Testis (tissue), 3 donors: ENCODE results near the gene APOBEC3A. TPM values are rescaled to one million over a fixed set of nuclear protein-coding genes. Genes with fewer than 3 reads are reported as not detected.
"Not testable (repeated sequence)": the region's sequence is repeated elsewhere in the genome, so short reads cannot be mapped to it uniquely, and the experiment has no call there.

Experiments
- DNase-seq: peaks from one replicate; pipeline ENCODE4 v3.0.0-alpha.2; 2019
- H3K27ac ChIP-seq, 2 donors: fragments of 200-600 bp; sonication (generic); one replicate each; pipeline ENCODE4 v1.5.1; 2019
- H3K27me3 ChIP-seq: fragments of 200-600 bp; sonication (generic); one replicate; pipeline ENCODE4 v1.5.1; 2019
- H3K36me3 ChIP-seq: fragments of 200-600 bp; sonication (generic); one replicate; pipeline ENCODE4 v1.5.1; 2017; ENCODE audit warnings: low read depth; ENCODE audit errors: missing control alignments
- H3K4me1 ChIP-seq: fragments of 200-600 bp; sonication (generic); one replicate; pipeline ENCODE4 v1.5.1; 2019
- H3K4me3 ChIP-seq, 2 donors: fragments of 200-600 bp; sonication (generic); one replicate each; pipeline ENCODE4 v1.5.1; 2017 to 2019
- H3K9me3 ChIP-seq: fragments of 200-600 bp; sonication (generic); one replicate; pipeline ENCODE4 v1.5.1; 2017
- CTCF ChIP-seq, 3 experiments: fragments of 450-650 bp in 2 of 3; fragments of 200-600 bp in 1 of 3; sonication (generic) in 1 of 3; IDR thresholded peaks; one replicate each; pipeline ENCODE4 v1.5.1; 2016 to 2019; ENCODE audit warnings: antibody characterized with exemption in 3 of 3, mild to moderate bottlenecking in 2 of 3, moderate library complexity in 1 of 3
- POLR2A ChIP-seq: fragments of 450-650 bp; IDR thresholded peaks from one replicate; pipeline ENCODE4 v1.6.1; 2017; ENCODE audit warnings: antibody characterized with exemption, mild to moderate bottlenecking, moderate library complexity
- WGBS, 2 donors: methylation state at CpG; one replicate each; pipeline ENCODE4 v1.1.5; 2018; 5-methylcytosine and 5-hydroxymethylcytosine counted together
- intact Hi-C: fragments of 100-400 bp; cut with DNase I; formaldehyde crosslinking; loops from one replicate; pipeline ENCODE4 v1.15.1; 2023; ENCODE audit warnings: low total_unique reads
- polyA plus RNA-seq: library from polyadenylated mRNA; stranded (reverse); fragments of 350-450 nt; fragmentation: Illumina TruSeq; extraction: RNeasy Lipid Tissue Mini Kit (QIAGEN cat#74804); gene quantifications from one replicate; pipeline ENCODE4 v1.2.3, GENCODE V29; 2014; ENCODE audit warnings: low read depth, low replicate concordance; ENCODE audit not compliant: insufficient read depth
- total RNA-seq, 2 donors: library from RNA; depleted of rRNA; stranded (reverse); fragments of >200 nt; gene quantifications; one replicate each; pipeline ENCODE4 v1.2.3, GENCODE V29; 2016

Gene APOBEC3A
- total and polyA plus RNA-seq, 3 donors from 2014 or later = 0.50 to 1.1 TPM; not detected in 1

- H3K4me3 ChIP-seq = no peak overlapping the region
- H3K36me3 ChIP-seq = no peaks in the 10 kb centered on the region
- 80 to 86% methylated on average over 13 of the region's 13 CpGs for WGBS, 2 donors
- DNase-seq = peak; percentile 22
- no peak for TF ChIP-seq POLR2A
- no peak for TF ChIP-seq CTCF (IDR thresholded peaks at IDR 0.05)
- no peak overlapping the region for H3K27ac ChIP-seq
- no peaks in the 10 kb centered on the region for H3K27me3 ChIP-seq
- no peaks in the 10 kb centered on the region for H3K9me3 ChIP-seq
- intact Hi-C loops = no loop called here
- H3K4me1 ChIP-seq = no peaks in the 10 kb centered on the region
Measured at GRCh38 chr22:38941488-38941987, 15.9 kb upstream of the APOBEC3A start.

- no peaks in the 10 kb centered on the region for H3K36me3 ChIP-seq
- no peak for DNase-seq
- intact Hi-C loops = no loop called here
- WGBS, 2 donors = 83 to 93% methylated on average over 5 of the region's 5 CpGs
- no peak overlapping the region for H3K4me3 ChIP-seq
- no peaks in the 10 kb centered on the region for H3K4me1 ChIP-seq
- H3K27me3 ChIP-seq = no peaks in the 10 kb centered on the region
- TF ChIP-seq CTCF (IDR thresholded peaks at IDR 0.05) (no peak), POLR2A (no peak)
- H3K27ac ChIP-seq = no peak overlapping the region
- no peaks in the 10 kb centered on the region for H3K9me3 ChIP-seq
Measured at GRCh38 chr22:38942702-38943101, 14.7 kb upstream of the APOBEC3A start.

- no peaks in the 10 kb centered on the region for H3K36me3 ChIP-seq
- H3K4me3 ChIP-seq = no peak overlapping the region
- TF ChIP-seq CTCF (IDR thresholded peaks at IDR 0.05) = no peak
- TF ChIP-seq POLR2A = no peak
- no peak for DNase-seq
- intact Hi-C loops = no loop called here
- 61 to 72% methylated on average over 9 of the region's 9 CpGs for WGBS, 2 donors
- no peaks in the 10 kb centered on the region for H3K9me3 ChIP-seq
- no peaks in the 10 kb centered on the region for H3K4me1 ChIP-seq
- no peaks in the 10 kb centered on the region for H3K27me3 ChIP-seq
- H3K27ac ChIP-seq = no peak overlapping the region
Measured at GRCh38 chr22:38943201-38943600, 14.2 kb upstream of the APOBEC3A start.

- no peak overlapping the region for H3K27ac ChIP-seq
- H3K4me3 ChIP-seq = no peak overlapping the region
- no peaks in the 10 kb centered on the region for H3K36me3 ChIP-seq
- 76 to 84% methylated on average over 3 of the region's 3 CpGs for WGBS, 2 donors
- intact Hi-C loops = no loop called here
- H3K27me3 ChIP-seq = no peaks in the 10 kb centered on the region
- DNase-seq = no peak
- TF ChIP-seq CTCF (IDR thresholded peaks at IDR 0.05) = no peak
- no peak for TF ChIP-seq POLR2A
- no peaks in the 10 kb centered on the region for H3K9me3 ChIP-seq
- no peaks in the 10 kb centered on the region for H3K4me1 ChIP-seq
Measured at GRCh38 chr22:38943882-38944281, 13.5 kb upstream of the APOBEC3A start.

- Histone ChIP-seq H3K4me3 (no peak overlapping the region), H3K4me1 (no peaks in the 10 kb centered on the region), H3K9me3 (no peaks in the 10 kb centered on the region), H3K36me3 (no peaks in the 10 kb centered on the region), H3K27me3 (no peaks in the 10 kb centered on the region), H3K27ac (no peak overlapping the region)
- no peak for DNase-seq
- TF ChIP-seq CTCF (IDR thresholded peaks at IDR 0.05) (no peak), POLR2A (no peak)
- intact Hi-C loops = no loop called here
- 91 to 93% methylated on average over 7 of the region's 7 CpGs for WGBS, 2 donors
Measured at GRCh38 chr22:38944653-38945052, 12.8 kb upstream of the APOBEC3A start.

- H3K27ac ChIP-seq, H3K9me3 ChIP-seq, H3K36me3 ChIP-seq, H3K4me1 ChIP-seq, intact Hi-C loops, H3K27me3 ChIP-seq, H3K4me3 ChIP-seq, DNase-seq: not testable (repeated sequence)
Measured at GRCh38 chr22:38945706-38946338, 11.6 kb upstream of the APOBEC3A start.
